Posterior cingulate gyrus (tissue), 11 donors: Measurements from ENCODE around the gene EPS8L3.
"Not testable (repeated sequence)": the region's sequence is repeated elsewhere in the genome, so short reads cannot be mapped to it uniquely, and the experiment has no call there.

Source experiments
- DNase-seq, 10 donors: peaks; one replicate each; pipeline versions ENCODE4 v3.0.0 to v3.0.0-alpha.2; 2020 to 2021; ENCODE audit warnings: mixed read lengths in 3 of 10
- intact Hi-C: fragments of 100-400 bp; cut with DNase I; formaldehyde crosslinking; loops from one replicate; pipeline ENCODE4 v1.15.1; 2023

The EPS8L3 gene

GRCh38 chr1:109754738-109755137 lies 9.0 kb downstream of the EPS8L3 start:
- intact Hi-C loops: no loop called here
- peak in 1 of 10 donors; percentile 16 for DNase-seq

GRCh38 chr1:109751531-109752260 lies 12.0 kb downstream of the EPS8L3 start:
- DNase-seq: peak in 1 of 10 donors; percentile 23
- intact Hi-C loops: no loop called here

- intact Hi-C loops: no loop called here
- no peak for DNase-seq
Observed at GRCh38 chr1:109750920-109751319, 12.8 kb downstream of the EPS8L3 start.

GRCh38 chr1:109750241-109750882 lies 13.4 kb downstream of the EPS8L3 start:
- intact Hi-C loops: no loop called here
- peak in 1 of 10 donors; percentile 15 for DNase-seq

GRCh38 chr1:109749221-109749620 lies 14.5 kb downstream of the EPS8L3 start:
- DNase-seq: no peak

GRCh38 chr1:109748311-109748710 lies 15.4 kb downstream of the EPS8L3 start:
- intact Hi-C loops: not testable (repeated sequence)
- DNase-seq: peak in 2 of 10 donors; percentile 25 to 26

More at GRCh38 chr1:109749221-109749620, 14.5 kb downstream of the EPS8L3 start:
- intact Hi-C loops: no loop called here

GRCh38 chr1:109740615-109741373 lies 22.9 kb downstream of the EPS8L3 start, which contains the start of gene GSTM3:
Gene GSTM3 (minus strand): TSS chr1:109741038. CDS start chr1:109740287, 751 bp downstream.
- DNase-seq: peak in 2 of 10 donors; percentile 59 to 86
- intact Hi-C loops: no loop called here

- intact Hi-C loops: no loop called here
- peak; percentile 68 to 97 (median 86) for DNase-seq
Observed at GRCh38 chr1:109739738-109740614, 23.7 kb downstream of the EPS8L3 start.

GRCh38 chr1:109733236-109733870 lies 30.4 kb downstream of the EPS8L3 start:
- DNase-seq: no peak
- intact Hi-C loops: no loop called here

GRCh38 chr1:109732390-109732881 lies 31.3 kb downstream of the EPS8L3 start:
- no peak for DNase-seq
- intact Hi-C loops: no loop called here

GRCh38 chr1:109730666-109731065 lies 33.1 kb downstream of the EPS8L3 start:
- intact Hi-C loops: no loop called here
- no peak for DNase-seq

- DNase-seq: no peak
- intact Hi-C loops: no loop called here
Observed at GRCh38 chr1:109728870-109729269, 34.9 kb downstream of the EPS8L3 start.

GRCh38 chr1:109726728-109727373 lies 36.9 kb downstream of the EPS8L3 start:
- intact Hi-C loops: no loop called here
- no peak for DNase-seq

- intact Hi-C loops: no loop called here
- no peak for DNase-seq
Observed at GRCh38 chr1:109726007-109726406, 37.7 kb downstream of the EPS8L3 start.

GRCh38 chr1:109725510-109725909 lies 38.2 kb downstream of the EPS8L3 start:
- intact Hi-C loops: no loop called here

GRCh38 chr1:109724933-109725332 lies 38.8 kb downstream of the EPS8L3 start:
- DNase-seq: no peak
- intact Hi-C loops: no loop called here

More at GRCh38 chr1:109725510-109725909, 38.2 kb downstream of the EPS8L3 start:
- DNase-seq: no peak

GRCh38 chr1:109722908-109723691 lies 40.6 kb downstream of the EPS8L3 start:
- intact Hi-C loops: no loop called here
- no peak for DNase-seq

GRCh38 chr1:109721971-109722370 lies 41.8 kb downstream of the EPS8L3 start:
- no peak for DNase-seq
- intact Hi-C loops: no loop called here
